Keratinocyte (primary cell): Measurements from ENCODE around the gene ANKRD44. TPM values are rescaled to one million over a fixed set of nuclear protein-coding genes. Genes with fewer than 3 reads are reported as not detected.

Source experiments
- DNase-seq: peaks from one replicate; pipeline ENCODE4 v3.0.0-alpha.2; 2011; ENCODE audit warnings: low read depth, missing footprints, low spot score
- FAIRE-seq: peaks from 2 replicates; lab custom pipeline; 2011; peaks lifted over from hg19 to GRCh38; lab: Jason Lieb, UNC
- H2AFZ ChIP-seq: 2 replicates; pipeline ENCODE4 v1.6.0; 2012; ENCODE audit warnings: low read length, control low read depth, inconsistent platforms; ENCODE audit not compliant: control insufficient read depth
- H3K27ac ChIP-seq: 2 replicates; pipeline ENCODE4 v1.5.1; 2011; ENCODE audit warnings: low read length; ENCODE audit not compliant: control insufficient read depth, insufficient read depth
- H3K27me3 ChIP-seq: 3 replicates; pipeline ENCODE4 v1.6.0; 2011; ENCODE audit warnings: low read length; ENCODE audit not compliant: control insufficient read depth, insufficient read depth; ENCODE audit errors: extremely low read depth
- H3K36me3 ChIP-seq, 2 experiments: 2 replicates in 1 of 2; 3 replicates in 1 of 2; pipeline ENCODE4 v1.5.1; 2011; ENCODE audit warnings: low read length in 2 of 2, mild to moderate bottlenecking in 1 of 2; ENCODE audit not compliant: control insufficient read depth in 2 of 2, insufficient read depth in 2 of 2; ENCODE audit errors: extremely low read depth in 1 of 2
- H3K4me1 ChIP-seq: 3 replicates; pipeline ENCODE4 v1.5.1; 2011; ENCODE audit warnings: low read length; ENCODE audit not compliant: control insufficient read depth, insufficient read depth; ENCODE audit errors: extremely low read depth
- H3K4me2 ChIP-seq: 3 replicates; pipeline ENCODE4 v1.6.0; 2011; ENCODE audit warnings: low read depth, low read length; ENCODE audit not compliant: control insufficient read depth, insufficient read depth; ENCODE audit errors: extremely low read depth
- H3K4me3 ChIP-seq, 3 experiments: fragments of 200-600 bp in 1 of 3; sonication (generic) in 1 of 3; 2 replicates in 2 of 3; 3 replicates in 1 of 3; pipeline ENCODE4 v1.5.1; 2011 to 2016; ENCODE audit warnings: low read length in 3 of 3, mild to moderate bottlenecking in 3 of 3, control low read depth in 2 of 3, inconsistent platforms in 1 of 3, low read depth in 1 of 3, mixed read lengths in 1 of 3, mixed run types in 1 of 3, moderate library complexity in 1 of 3; ENCODE audit not compliant: control insufficient read depth in 2 of 3, insufficient read depth in 2 of 3; ENCODE audit errors: extremely low read depth in 1 of 3
- H3K79me2 ChIP-seq: 2 replicates; pipeline ENCODE4 v1.6.0; 2012; ENCODE audit warnings: low read length; ENCODE audit not compliant: control insufficient read depth, insufficient read depth
- H3K9ac ChIP-seq: 3 replicates; pipeline ENCODE4 v1.6.0; 2011; ENCODE audit warnings: low read length; ENCODE audit not compliant: control insufficient read depth, insufficient read depth; ENCODE audit errors: extremely low read depth
- H3K9me1 ChIP-seq: 3 replicates; pipeline ENCODE4 v1.6.0; 2011; ENCODE audit warnings: low read length; ENCODE audit not compliant: control insufficient read depth, insufficient read depth; ENCODE audit errors: extremely low read depth
- H3K9me3 ChIP-seq: 2 replicates; pipeline ENCODE4 v1.5.1; 2012; ENCODE audit warnings: low read depth, low read length; ENCODE audit not compliant: control insufficient read depth
- H4K20me1 ChIP-seq: 3 replicates; pipeline ENCODE4 v1.6.0; 2011; ENCODE audit warnings: low read length; ENCODE audit not compliant: control insufficient read depth, insufficient read depth; ENCODE audit errors: extremely low read depth
- EZH2 ChIP-seq: IDR thresholded peaks from one replicate; pipeline ENCODE4 v1.6.1; 2012; ENCODE audit warnings: inconsistent platforms, mild to moderate bottlenecking, low read length, moderate library complexity
- dilution Hi-C: fragments of 300-500 bp; cut with MboI; formaldehyde crosslinking; loops from one replicate; pipeline ENCODE4 v1.7.0; 2020; ENCODE audit warnings: low sequenced_read_pairs; ENCODE audit not compliant: extremely low pct_ligation_motif_present
- polyA plus RNA-seq, 5 experiments: library from polyadenylated mRNA; depleted of rRNA in 3 of 5; stranded (reverse) in 3 of 5; stranded (forward) in 1 of 5; unstranded in 1 of 5; fragments of >200 nt; gene quantifications; 1 replicate in 1 of 5; 2 replicates in 3 of 5; 3 replicates in 1 of 5; pipeline versions ENCODE4 v1.2.1 to v1.2.3, GENCODE V29; 2011 to 2012; ENCODE audit warnings: missing spikeins in 2 of 5, low read depth in 1 of 5, low replicate concordance in 1 of 5
- TF ChIP-seq, protein P1 (sequence below), 3 experiments: IDR thresholded peaks in 1 of 3; conservative IDR thresholded peaks in 1 of 3; optimal IDR thresholded peaks in 1 of 3; 2 replicates in 2 of 3; 3 replicates in 1 of 3; pipeline versions ENCODE3 to v1.5.1; 2011; ENCODE audit warnings: low read length in 3 of 3, mild to moderate bottlenecking in 3 of 3, moderate library complexity in 2 of 3, control low read depth in 1 of 3, inconsistent platforms in 1 of 3; ENCODE audit not compliant: insufficient read depth in 2 of 3; ENCODE audit errors: extremely low read depth in 1 of 3

Gene ANKRD44
- polyA plus RNA-seq, 1 donor (not counting 4 experiments of a cell fraction or from before 2014, with no cell fraction given): 0.35 TPM

- Histone ChIP-seq H3K9me1 (no peaks in the 10 kb centered on the region), H3K4me3 (no peak overlapping the region), H3K27me3 (peaks cover 4% of the 10 kb centered on the region), H4K20me1 (no peaks in the 10 kb centered on the region), H3K4me2 (no peak overlapping the region), H3K9ac (no peak overlapping the region), H2AFZ (no peak overlapping the region), H3K79me2 (no peaks in the 10 kb centered on the region), H3K36me3 (no peaks in the 10 kb centered on the region), H3K9me3 (no peaks in the 10 kb centered on the region), H3K4me1 (no peaks in the 10 kb centered on the region), H3K27ac (no peak overlapping the region)
- FAIRE-seq (no peak), DNase-seq (no peak)
- TF ChIP-seq EZH2: no peak
- TF ChIP-seq, protein P1, sequence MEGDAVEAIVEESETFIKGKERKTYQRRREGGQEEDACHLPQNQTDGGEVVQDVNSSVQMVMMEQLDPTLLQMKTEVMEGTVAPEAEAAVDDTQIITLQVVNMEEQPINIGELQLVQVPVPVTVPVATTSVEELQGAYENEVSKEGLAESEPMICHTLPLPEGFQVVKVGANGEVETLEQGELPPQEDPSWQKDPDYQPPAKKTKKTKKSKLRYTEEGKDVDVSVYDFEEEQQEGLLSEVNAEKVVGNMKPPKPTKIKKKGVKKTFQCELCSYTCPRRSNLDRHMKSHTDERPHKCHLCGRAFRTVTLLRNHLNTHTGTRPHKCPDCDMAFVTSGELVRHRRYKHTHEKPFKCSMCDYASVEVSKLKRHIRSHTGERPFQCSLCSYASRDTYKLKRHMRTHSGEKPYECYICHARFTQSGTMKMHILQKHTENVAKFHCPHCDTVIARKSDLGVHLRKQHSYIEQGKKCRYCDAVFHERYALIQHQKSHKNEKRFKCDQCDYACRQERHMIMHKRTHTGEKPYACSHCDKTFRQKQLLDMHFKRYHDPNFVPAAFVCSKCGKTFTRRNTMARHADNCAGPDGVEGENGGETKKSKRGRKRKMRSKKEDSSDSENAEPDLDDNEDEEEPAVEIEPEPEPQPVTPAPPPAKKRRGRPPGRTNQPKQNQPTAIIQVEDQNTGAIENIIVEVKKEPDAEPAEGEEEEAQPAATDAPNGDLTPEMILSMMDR (optimal IDR thresholded peaks at IDR 0.05 in 1 of 3, IDR thresholded peaks at IDR 0.05 in 1 of 3, conservative IDR thresholded peaks at IDR 0.05 in 1 of 3; ENCODE audit: extremely low read depth in 1 of 3, insufficient read depth in 2 of 3, low read length in 3 of 3): no peak
- dilution Hi-C loops: no loop called here
Observed at GRCh38 chr2:197159661-197160211, 150.8 kb downstream of the ANKRD44 start.

- no peak for DNase-seq
- H3K9me3 ChIP-seq: no peaks in the 10 kb centered on the region
- H2AFZ ChIP-seq: no peak overlapping the region
- H3K4me3 ChIP-seq: no peak overlapping the region
- no peaks in the 10 kb centered on the region for H3K36me3 ChIP-seq
- H3K4me2 ChIP-seq: no peak overlapping the region
- H3K9ac ChIP-seq: no peak overlapping the region
- H3K9me1 ChIP-seq: no peaks in the 10 kb centered on the region
- peaks cover 1% of the 10 kb centered on the region for H3K27me3 ChIP-seq
- no peak for TF ChIP-seq EZH2
- TF ChIP-seq, protein P1 (optimal IDR thresholded peaks at IDR 0.05 in 1 of 3, IDR thresholded peaks at IDR 0.05 in 1 of 3, conservative IDR thresholded peaks at IDR 0.05 in 1 of 3; ENCODE audit: extremely low read depth in 1 of 3, insufficient read depth in 2 of 3, low read length in 3 of 3): no peak
- dilution Hi-C loops: no loop called here
- no peaks in the 10 kb centered on the region for H3K4me1 ChIP-seq
- no peaks in the 10 kb centered on the region for H4K20me1 ChIP-seq
- no peak overlapping the region for H3K27ac ChIP-seq
- H3K79me2 ChIP-seq: no peaks in the 10 kb centered on the region
- FAIRE-seq: no peak
Observed at GRCh38 chr2:197158591-197159550, 151.7 kb downstream of the ANKRD44 start.
